Measurements from ENCODE around the gene EP300. TPM values are rescaled to one million over a fixed set of nuclear protein-coding genes. Genes with fewer than 3 reads are reported as not detected.

EP300 gene
- total RNA-seq, 1 experiment from 2014 or later, result 32.8 TPM

DNA sequence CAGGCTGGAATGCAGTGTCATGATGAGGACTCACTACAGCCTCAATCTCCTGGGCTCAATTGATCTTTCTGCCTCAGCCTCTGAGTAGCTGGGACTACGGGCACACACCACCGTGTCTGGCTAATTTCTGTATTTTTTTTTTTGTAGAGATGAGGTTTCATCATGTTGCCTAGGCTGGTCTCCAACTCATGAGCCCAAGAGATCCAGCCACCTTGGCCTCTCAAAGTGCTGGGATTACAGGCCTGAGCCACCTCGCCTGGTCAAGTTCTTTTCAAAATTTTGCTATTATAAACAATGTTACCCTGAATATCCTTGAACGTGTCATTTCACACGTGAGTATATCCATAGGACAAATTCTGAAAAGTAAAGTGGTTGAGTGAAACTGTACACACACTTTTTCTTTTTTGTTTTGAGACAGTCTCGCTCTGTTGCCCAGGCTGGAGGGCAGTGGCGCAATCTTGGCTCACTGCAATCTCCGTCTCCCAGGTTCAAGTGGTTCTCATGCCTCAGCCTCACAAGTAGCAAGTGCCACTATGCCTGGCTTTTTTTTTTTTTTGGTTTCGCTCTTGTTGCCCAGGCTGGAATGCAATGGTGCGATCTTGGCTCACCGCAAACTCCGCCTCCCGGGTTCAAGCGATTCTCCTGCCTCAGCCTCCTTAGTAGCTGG is 21.6 kb upstream of the EP300 start:
- Histone ChIP-seq H3K27me3 (ENCODE audit: control insufficient read depth, insufficient read depth, low read length) (no peaks in the 10 kb centered on the region), H3K4me3 (ENCODE audit: insufficient read depth, low read depth, low read length) (no peak overlapping the region), H3K36me3 (replicated peaks; ENCODE audit: control insufficient read depth, insufficient read depth, low read length) (no peaks in the 10 kb centered on the region)
- DNase-seq, result no peak

DNA sequence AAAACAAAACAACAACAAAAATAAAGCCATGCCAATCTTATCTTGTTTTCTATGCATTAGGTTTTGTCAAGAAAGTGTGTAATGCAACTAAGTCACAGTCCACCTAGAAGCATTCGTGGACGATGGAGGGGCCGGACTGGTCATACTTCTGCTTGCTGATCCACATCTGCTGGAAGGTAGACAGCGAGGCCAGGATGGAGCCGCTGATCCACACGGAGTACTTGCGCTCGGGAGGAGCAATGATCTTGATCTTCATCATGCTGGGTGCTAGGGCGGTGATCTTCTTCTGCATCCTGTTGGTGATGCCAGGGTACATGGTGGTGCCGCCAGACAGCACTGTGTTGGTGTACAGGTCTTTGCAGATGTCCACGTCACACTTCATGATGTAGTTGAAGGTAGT is 18.3 kb upstream of the EP300 start:
- DNase-seq, result no peak

DNA sequence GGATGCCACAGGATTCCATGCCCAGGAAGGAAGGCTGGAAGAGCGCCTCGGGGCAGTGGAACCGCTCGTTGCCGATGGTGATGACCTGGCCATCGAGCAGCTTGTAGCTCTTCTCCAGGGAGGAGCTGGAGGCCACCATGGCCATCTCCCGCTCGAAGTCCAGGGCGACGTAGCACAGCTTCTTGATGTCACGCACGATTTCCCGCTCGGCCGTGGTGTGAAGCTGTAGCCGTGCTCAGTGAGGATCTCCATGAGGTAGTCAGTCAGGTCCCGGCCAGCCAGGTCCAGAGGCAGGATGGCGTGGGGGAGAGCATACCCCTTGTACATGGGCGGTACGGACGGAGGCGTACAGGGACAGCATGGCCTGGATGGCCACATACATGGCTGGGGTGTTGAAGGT is 17.9 kb upstream of the EP300 start:
- DNase-seq, result no peak

More for the DNA sequence above, 18.3 kb upstream of the EP300 start:
- Histone ChIP-seq H3K4me3 (ENCODE audit: insufficient read depth, low read depth, low read length) (no peak overlapping the region), H3K36me3 (replicated peaks; ENCODE audit: control insufficient read depth, insufficient read depth, low read length) (no peaks in the 10 kb centered on the region), H3K27me3 (ENCODE audit: control insufficient read depth, insufficient read depth, low read length) (no peaks in the 10 kb centered on the region)

DNA sequence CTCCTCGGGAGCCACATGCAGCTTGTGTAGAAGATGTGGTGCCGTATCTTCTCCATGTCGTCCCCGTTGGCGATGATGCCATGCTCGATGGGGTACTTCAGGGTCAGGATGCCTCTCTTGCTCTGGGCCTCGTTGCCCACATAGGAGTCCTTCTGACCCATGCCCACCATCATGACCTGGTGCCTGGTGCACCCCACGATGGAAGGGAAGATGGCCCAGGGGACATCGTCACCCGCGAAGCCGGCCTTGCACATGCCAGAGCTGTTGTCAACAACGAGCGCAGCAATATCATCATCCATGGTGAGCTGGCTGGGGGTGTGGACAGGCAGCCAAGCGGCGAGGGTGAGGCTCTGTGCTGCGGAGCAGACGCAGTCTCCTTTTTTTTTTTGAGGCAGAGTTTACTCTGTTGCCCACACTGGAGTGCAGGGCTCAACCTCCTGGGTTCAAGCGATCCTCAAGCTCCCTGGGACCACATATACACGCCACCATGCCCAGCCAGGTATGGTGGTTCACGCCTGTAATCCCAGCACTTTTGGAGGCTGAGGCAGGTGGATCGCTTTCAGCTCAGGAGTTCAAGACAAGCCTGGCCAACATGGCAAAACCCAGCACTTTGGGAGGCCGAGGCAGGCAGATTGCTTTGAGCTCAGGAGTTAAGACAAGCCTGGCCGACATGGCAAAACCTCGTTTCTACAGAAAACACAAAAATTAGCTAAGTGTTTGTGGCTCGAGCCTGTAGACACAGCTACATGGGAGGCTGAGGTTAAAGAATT is 17.3 kb upstream of the EP300 start:
- Histone ChIP-seq H3K27me3 (ENCODE audit: control insufficient read depth, insufficient read depth, low read length) (no peaks in the 10 kb centered on the region), H3K4me3 (ENCODE audit: insufficient read depth, low read depth, low read length) (no peak overlapping the region), H3K36me3 (replicated peaks; ENCODE audit: control insufficient read depth, insufficient read depth, low read length) (no peaks in the 10 kb centered on the region)
- DNase-seq, result no peak

More for the DNA sequence above, 17.9 kb upstream of the EP300 start:
- Histone ChIP-seq H3K36me3 (replicated peaks; ENCODE audit: control insufficient read depth, insufficient read depth, low read length) (no peaks in the 10 kb centered on the region), H3K27me3 (ENCODE audit: control insufficient read depth, insufficient read depth, low read length) (no peaks in the 10 kb centered on the region), H3K4me3 (ENCODE audit: insufficient read depth, low read depth, low read length) (no peak overlapping the region)

DNA sequence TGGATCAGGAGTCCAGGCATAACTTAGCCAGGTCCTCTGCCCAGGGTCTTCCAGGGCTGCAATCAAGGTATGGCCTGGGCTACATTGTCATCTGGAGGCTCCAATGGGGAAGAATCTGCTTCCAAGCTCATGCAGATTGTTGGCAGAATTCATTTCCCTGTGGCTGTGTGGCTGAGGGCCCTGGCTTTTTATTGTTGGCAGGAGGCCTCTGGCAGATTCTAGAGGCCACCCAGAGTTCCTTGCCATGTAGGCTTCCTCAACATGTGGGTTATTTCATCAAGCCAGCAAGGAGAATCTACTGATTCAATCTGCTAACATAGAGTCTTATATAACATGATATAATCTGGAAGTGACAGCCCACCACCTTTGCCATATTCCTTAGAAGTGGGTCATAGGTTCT is 16.4 kb upstream of the EP300 start:
- no peak for DNase-seq
- no peaks in the 10 kb centered on the region for H3K27me3 ChIP-seq (ENCODE audit: control insufficient read depth, insufficient read depth, low read length)

DNA sequence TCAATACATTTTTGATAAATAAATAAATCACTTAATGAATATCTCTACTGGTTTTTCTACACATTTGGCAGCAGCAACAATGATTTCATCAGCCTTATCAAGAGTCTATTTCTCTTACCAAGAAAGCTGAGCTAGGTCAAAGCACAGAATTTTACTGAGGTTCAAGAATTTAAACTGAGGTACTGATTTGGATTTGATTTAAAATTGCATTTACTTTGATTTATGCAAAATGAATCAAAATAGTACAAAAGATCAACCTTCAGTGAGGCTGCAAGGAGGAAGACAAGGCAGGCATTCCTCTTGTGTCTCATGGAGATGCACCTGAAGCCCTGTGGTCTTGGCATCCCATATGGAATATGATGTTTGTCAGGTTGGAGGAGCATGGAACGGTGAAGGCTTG is 15.5 kb upstream of the EP300 start:
- Histone ChIP-seq H3K4me3 (ENCODE audit: insufficient read depth, low read depth, low read length) (no peak overlapping the region), H3K27me3 (ENCODE audit: control insufficient read depth, insufficient read depth, low read length) (no peaks in the 10 kb centered on the region), H3K36me3 (replicated peaks; ENCODE audit: control insufficient read depth, insufficient read depth, low read length) (no peaks in the 10 kb centered on the region)
- no peak for DNase-seq

More for the DNA sequence above, 16.4 kb upstream of the EP300 start:
- no peaks in the 10 kb centered on the region for H3K36me3 ChIP-seq (replicated peaks; ENCODE audit: control insufficient read depth, insufficient read depth, low read length)
- H3K4me3 ChIP-seq (ENCODE audit: insufficient read depth, low read depth, low read length), result no peak overlapping the region

DNA sequence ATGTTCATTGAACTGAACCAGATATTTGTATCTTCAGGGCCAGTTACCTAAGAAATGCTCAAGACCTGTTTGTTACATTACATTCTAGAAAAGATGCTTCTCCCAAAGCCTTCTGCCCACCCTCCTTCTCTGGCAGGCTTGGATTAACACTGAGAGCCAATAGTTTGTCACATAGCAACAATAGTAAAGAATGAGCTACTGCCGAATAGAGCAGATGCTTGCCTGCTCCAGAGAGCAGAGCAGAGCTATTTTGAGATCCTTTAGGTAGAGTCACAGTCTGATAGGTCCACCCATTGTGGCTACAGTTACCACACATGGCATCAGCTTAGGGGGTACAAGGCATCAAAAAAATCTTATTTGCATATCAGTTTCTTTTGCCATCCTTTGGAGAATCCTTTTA is 13.5 kb upstream of the EP300 start:
- H3K4me3 ChIP-seq (ENCODE audit: insufficient read depth, low read depth, low read length), result no peak overlapping the region
- no peaks in the 10 kb centered on the region for H3K36me3 ChIP-seq (replicated peaks; ENCODE audit: control insufficient read depth, insufficient read depth, low read length)
- no peaks in the 10 kb centered on the region for H3K27me3 ChIP-seq (ENCODE audit: control insufficient read depth, insufficient read depth, low read length)
- no peak for DNase-seq

DNA sequence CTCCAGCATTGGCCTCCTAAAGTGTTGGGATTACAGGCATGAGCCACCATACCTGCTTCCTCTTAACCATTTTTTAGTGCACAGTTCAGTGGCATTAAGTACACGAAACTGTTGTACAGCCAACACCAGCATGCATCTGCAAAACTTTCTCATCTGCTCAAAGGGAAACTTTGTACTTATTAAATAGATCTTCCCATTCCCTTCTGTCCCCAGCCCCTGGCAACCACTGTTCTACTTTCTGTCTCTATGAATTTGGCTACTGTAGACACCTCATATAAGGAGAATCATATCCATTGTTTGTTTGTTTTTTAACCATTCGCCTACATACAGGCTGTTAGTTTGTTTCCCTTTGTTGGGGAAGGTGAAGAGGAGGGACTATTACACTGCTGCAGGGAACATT is 6.5 kb upstream of the EP300 start:
- Histone ChIP-seq H3K36me3 (replicated peaks; ENCODE audit: control insufficient read depth, insufficient read depth, low read length) (no peaks in the 10 kb centered on the region), H3K4me3 (ENCODE audit: insufficient read depth, low read depth, low read length) (no peak overlapping the region), H3K27me3 (ENCODE audit: control insufficient read depth, insufficient read depth, low read length) (no peaks in the 10 kb centered on the region)
- DNase-seq, result no peak

DNA sequence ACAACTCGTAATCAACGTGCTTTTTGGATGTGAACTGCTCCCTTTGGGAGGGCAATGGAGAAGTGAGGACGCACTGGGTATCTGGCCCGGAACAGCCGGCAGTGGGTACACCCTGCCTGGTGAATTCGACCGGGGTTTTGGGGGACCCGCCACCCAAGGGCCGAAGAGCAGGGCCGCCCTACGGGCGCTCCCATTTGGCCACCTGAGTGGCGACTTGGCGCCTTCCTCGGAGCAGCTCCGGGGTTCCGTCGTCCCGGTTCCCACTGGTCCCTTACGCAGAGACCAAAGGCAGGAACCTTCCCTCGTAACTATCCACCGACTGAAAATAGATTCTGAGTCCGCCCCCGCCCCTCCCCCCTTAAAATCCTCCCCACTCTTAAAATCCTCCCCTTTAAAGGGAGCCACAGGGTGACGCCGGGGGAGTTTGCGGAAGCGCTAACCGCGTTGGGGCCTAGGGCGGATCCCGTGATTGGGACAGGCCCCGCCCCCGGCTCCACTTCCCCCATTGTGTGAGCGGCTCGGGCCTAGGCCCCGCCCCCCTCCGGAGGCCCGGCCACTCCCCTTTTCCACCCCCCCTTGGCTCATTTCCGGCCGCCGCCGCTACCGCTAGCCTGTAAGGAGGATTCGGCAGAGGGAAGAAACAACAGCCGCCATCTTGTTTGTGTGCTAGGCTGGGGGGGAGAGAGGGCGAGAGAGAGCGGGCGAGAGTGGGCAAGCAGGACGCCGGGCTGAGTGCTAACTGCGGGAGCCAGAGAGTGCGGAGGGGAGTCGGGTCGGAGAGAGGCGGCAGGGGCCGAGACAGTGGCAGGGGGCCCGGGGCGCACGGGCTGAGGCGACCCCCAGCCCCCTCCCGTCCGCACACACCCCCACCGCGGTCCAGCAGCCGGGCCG is 1.0 kb upstream of the EP300 start:
- Histone ChIP-seq H3K27me3 (ENCODE audit: control insufficient read depth, insufficient read depth, low read length) (no peaks in the 10 kb centered on the region), H3K36me3 (replicated peaks; ENCODE audit: control insufficient read depth, insufficient read depth, low read length) (no peaks in the 10 kb centered on the region)
- peak; percentile 99 for DNase-seq

DNA sequence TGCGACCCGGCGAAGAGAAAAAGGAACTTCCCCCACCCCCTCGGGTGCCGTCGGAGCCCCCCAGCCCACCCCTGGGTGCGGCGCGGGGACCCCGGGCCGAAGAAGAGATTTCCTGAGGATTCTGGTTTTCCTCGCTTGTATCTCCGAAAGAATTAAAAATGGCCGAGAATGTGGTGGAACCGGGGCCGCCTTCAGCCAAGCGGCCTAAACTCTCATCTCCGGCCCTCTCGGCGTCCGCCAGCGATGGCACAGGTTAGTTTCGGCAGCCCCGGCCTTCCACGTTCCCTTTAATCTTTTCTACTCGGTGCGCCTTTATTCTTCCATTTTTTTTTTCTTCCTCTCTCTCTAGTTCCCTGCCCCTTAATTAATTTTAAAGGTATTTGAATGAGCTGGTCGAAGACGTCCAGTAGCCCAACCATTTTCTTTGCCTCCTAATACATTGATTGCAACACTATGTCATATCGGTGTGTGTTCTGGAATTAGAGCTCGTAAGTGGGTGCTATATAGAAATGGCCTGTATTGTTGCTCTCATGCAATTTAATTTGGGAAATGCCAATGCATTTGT is 537 bp downstream of the EP300 start:
- no peak for DNase-seq
- no peaks in the 10 kb centered on the region for H3K27me3 ChIP-seq (ENCODE audit: control insufficient read depth, insufficient read depth, low read length)
- peak overlapping the region; percentile 95 for H3K4me3 ChIP-seq (ENCODE audit: insufficient read depth, low read depth, low read length)
- no peaks in the 10 kb centered on the region for H3K36me3 ChIP-seq (replicated peaks; ENCODE audit: control insufficient read depth, insufficient read depth, low read length)

More for the DNA sequence above, 1.0 kb upstream of the EP300 start:
- peak overlapping the region; percentile 95 for H3K4me3 ChIP-seq (ENCODE audit: insufficient read depth, low read depth, low read length)

DNA sequence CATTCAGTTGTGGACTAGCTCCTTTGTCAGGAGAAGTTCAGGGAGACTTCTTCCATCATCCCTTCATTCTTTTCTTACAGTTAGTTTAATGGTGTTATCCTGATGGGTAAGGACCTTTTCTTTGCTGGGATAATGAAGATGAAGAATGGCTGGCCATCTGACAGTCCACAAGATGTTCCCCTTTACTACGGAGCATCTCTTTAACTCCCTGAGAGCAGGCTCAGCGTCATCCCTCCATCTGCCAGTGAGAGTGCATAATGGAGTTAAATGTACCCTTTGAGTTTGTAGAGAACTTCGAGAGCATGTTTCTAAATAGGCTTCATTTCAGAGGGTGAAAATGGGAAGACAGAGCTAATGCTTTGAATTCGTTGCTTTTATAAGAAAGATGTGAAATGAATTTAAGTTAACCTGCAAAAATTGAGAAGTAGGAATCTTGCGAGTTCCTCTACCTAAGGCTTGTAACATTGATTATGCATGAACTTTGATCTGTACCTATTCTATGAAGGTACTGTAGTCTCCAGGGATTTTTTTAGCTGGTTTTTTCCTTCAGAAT is 1.7 kb downstream of the EP300 start:
- H3K36me3 ChIP-seq (replicated peaks; ENCODE audit: control insufficient read depth, insufficient read depth, low read length), result no peaks in the 10 kb centered on the region
- DNase-seq, result peak; percentile 49
- H3K4me3 ChIP-seq (ENCODE audit: insufficient read depth, low read depth, low read length), result peak overlapping the region; percentile 95
- H3K27me3 ChIP-seq (ENCODE audit: control insufficient read depth, insufficient read depth, low read length), result no peaks in the 10 kb centered on the region

DNA sequence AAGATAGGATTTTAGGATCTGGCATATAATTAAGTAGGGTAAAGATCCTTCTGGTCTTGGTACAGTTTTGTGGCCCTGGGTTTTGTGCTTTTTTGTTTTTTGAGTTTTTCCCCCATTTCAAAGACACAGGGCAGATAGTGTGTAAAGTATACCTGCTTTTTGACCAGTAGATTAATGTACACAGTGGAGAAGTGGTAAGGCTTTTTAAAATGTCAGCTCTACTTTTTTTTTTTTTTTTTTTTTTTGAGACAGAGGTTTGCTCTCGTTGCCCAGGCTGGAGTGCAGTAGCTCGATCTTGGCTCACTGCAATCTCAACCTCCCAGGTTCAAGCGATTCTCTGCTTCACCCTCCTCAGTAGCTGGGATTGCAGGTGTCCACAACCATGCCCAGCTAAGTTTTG is 4.0 kb downstream of the EP300 start:
- DNase-seq, result no peak
- no peaks in the 10 kb centered on the region for H3K36me3 ChIP-seq (replicated peaks; ENCODE audit: control insufficient read depth, insufficient read depth, low read length)
- no peak overlapping the region for H3K4me3 ChIP-seq (ENCODE audit: insufficient read depth, low read depth, low read length)
- no peaks in the 10 kb centered on the region for H3K27me3 ChIP-seq (ENCODE audit: control insufficient read depth, insufficient read depth, low read length)

DNA sequence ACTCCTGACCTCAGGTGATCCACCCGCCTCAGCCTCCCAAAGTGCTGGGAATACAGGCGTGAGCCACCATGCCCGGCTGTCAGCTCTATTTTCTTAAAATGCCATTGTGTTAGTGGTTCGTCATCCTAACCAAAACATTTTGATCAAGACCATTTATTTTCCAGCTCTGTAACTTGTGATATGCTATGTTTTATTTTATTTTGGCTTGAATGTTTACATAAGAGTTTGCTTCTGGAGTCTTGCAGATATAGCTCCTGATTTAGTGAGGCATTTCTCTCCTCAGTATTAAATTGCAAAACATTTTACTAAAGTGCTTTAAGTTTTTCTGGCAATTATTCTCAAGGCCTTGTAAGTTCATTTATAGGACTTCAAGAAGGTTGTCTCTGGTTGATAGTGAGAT is 4.4 kb downstream of the EP300 start:
- Histone ChIP-seq H3K4me3 (ENCODE audit: insufficient read depth, low read depth, low read length) (no peak overlapping the region), H3K36me3 (replicated peaks; ENCODE audit: control insufficient read depth, insufficient read depth, low read length) (no peaks in the 10 kb centered on the region), H3K27me3 (ENCODE audit: control insufficient read depth, insufficient read depth, low read length) (no peaks in the 10 kb centered on the region)
- no peak for DNase-seq

DNA sequence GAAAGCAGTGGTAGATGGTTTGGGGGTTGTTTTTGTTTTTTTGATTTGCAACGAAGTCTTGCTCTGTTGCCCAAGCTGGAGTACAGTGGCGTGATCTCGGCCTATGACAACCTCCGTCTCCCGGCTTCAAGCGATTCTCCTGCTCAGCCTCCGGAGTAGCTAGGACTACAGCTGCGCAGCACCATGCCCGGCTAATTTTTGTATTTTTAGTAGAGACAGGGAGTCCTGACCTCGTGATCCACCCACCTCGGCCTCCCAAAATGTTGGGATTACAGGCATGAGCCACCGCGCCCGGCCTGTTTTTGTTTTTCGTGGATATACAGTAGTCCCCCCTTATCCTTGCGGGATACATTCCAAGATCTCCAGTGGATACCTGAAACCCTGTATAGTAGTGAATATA is 6.6 kb downstream of the EP300 start:
- H3K27me3 ChIP-seq (ENCODE audit: control insufficient read depth, insufficient read depth, low read length), result no peaks in the 10 kb centered on the region
- no peak for DNase-seq
- H3K36me3 ChIP-seq (replicated peaks; ENCODE audit: control insufficient read depth, insufficient read depth, low read length), result no peaks in the 10 kb centered on the region
- H3K4me3 ChIP-seq (ENCODE audit: insufficient read depth, low read depth, low read length), result no peak overlapping the region
